Stimulated activated CD8-positive, alpha-beta memory T cell treated with anti-CD3 and anti-CD28 coated beads, Interleukin-15, amount 100 ng/mL, for 4 hours (primary cell): ENCODE measurements around the gene SLC12A7.
"Not testable (repeated sequence)": the region's sequence is repeated elsewhere in the genome, so short reads cannot be mapped to it uniquely, and the experiment has no call there.

Source experiments
- DNase-seq, 2 donors: peaks; one replicate each; pipeline ENCODE4 v3.0.0-alpha.2; 2020; ENCODE audit warnings: low read depth in 2 of 2

The SLC12A7 gene

GRCh38 chr5:1095990-1096363 lies 15.9 kb downstream of the SLC12A7 start:
- no peak for DNase-seq

DNA sequence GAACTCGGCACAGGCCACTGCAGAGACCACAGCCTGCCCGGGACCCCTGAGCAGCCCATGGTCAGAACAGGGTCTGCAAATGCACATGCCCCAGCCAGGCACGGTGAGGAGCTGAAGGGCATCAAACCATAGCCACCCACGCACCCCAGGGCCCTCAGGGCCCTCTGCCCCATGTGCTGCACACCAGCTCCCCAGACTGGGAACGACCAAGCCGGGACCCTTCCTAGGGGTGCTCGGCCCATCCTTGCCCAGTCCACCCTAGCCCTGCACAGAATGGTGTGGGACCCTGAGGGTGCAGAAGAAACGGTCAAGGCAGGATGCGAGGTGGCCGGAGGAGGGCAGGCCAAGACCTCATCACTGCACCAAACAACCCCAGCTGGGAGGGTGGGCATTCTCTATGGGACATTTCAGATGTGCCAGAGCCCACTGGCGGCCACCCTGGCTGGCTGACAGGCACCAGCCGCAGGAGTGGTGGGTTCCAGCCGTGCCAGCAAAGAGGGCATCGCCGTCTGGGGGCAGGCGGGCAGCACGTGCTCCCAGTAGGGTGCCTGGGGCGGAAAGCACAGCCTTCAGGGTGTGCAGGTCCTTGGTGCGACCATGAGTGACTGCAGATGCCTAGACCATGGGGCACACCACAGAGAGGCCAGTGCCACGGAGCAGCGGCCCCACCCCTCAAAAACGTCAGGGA lies 16.4 kb downstream of the SLC12A7 start:
- DNase-seq, result no peak

DNA sequence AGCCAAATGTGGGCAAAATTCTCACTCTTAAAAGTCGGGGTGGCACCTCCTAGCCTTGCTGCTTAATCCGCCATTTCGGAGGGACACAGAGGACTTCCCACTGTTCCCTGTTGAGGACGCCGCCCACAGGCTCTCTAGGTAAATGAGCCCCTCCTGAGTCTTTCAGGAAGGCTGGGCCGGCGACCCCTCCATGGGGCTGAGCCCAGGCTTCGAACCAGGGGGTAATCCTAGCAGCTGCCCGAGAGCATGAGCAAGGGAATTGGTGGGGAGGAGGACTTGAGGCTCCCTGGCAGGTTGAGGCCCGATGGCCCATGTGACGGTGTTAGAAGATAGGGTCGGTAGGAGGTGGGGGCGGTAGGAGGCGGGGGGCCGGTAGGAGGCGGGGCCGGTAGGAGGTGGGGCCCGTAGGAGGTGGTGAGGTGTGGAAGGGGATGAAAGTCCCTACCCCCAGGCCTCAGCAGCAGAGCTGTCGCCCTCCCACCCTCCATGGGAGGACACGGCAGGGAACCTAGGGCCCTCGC lies 17.1 kb downstream of the SLC12A7 start:
- DNase-seq, result no peak

- DNase-seq, result no peak
Observed at GRCh38 chr5:1093361-1093760, 18.5 kb downstream of the SLC12A7 start.

DNA sequence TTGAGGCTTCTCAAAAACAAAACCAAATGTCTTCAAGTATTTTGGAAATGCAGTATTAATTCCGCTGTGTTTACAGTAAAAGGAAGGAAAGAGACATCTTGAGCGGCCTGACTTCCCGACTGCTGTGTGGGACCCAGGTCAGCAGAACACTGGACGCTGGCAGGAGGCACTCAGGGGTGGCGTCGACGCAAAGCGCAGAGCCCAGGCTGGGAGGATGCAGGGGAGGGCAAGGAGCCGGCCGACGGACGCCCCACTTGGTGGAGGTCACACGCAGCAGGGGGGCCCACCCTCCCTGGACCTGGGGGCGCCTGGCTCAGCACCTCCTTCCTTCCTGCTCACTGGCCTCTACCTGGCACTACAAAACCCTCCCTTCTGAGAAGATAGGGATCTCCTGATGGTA lies 19.7 kb downstream of the SLC12A7 start:
- no peak for DNase-seq

GRCh38 chr5:1091632-1092031 lies 20.2 kb downstream of the SLC12A7 start:
- no peak for DNase-seq

GRCh38 chr5:1090538-1090937 lies 21.3 kb downstream of the SLC12A7 start:
- no peak for DNase-seq

DNA sequence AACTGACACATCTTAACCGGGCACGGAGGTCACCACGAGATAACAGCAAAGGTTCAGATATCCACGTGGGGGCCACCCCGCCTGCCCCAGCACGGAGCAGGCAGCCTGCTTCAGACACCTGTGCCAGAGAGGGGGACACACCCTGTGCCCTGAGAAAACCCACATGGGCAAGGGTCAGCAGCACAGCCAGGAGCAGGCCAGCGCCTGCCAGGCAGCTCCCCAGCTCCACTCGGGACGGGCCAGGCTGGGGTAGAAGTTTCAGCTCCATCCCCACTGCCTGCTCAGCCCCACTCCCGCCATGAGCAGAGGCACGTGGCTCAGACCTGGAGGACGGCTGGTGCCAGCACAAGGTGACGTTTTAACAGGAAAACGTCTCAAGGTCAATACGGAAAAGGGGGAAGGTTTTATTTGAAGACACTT lies 22.2 kb downstream of the SLC12A7 start:
- DNase-seq, result no peak

DNA sequence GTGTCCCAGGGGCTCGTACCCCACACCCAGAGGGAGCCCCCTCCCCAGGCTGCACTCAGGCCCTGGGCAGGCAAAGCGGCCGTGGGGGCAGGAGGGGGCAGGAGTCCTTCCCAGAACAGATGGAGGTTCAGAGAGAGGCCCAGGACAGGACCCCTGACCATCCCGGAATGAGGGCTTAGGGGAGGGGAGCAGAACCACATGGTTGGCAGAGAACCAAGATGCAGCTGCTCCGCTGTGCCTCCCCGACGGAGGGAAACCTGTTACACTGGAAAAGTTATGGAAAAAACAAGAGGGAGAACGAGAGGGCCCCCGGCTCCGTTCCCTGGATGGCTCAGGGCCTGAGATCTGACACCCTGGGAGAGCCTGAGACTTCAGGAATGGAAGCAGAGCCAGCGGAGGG lies 22.7 kb downstream of the SLC12A7 start:
- DNase-seq, result no peak

GRCh38 chr5:1088726-1089125 lies 23.1 kb downstream of the SLC12A7 start:
- DNase-seq, result no peak

DNA sequence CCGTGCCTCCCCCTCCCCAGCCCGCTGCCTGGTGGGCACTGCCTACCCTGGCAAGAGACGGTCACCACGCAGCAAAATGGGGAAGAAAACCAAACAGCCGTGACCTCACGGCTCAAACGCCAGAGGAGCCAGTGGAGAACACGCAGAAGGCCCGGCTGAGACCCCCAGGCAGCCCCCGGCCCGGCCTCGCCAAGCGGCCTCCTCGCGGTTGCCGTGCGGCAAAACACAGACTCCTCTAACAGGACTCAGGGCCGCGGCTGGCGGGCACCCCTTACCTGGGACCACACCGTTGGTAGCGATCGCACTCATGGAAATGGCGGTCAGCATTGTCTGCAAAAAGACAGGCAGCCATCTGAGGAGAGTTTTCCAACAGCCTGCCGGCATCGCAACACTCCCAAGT lies 23.8 kb downstream of the SLC12A7 start:
- DNase-seq, result no peak

DNA sequence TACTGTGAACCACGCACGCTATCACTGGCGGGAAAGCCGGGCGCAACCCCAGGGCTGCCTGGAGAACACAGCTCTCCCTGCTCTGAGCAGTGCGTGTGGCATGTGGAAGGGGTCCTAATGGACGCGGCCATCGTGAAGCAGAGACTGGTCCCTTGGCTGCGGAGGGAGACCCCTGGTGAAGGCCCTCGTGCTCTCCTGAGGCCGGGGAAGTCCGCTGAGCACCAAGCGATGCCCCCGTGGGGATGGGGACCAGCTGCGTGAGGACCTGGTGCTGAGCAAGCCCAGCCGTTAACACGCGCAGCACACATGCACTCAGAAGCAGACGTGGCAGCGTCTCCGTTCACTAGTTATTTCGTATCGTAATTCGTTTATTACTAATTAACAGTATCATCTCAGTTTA lies 24.4 kb downstream of the SLC12A7 start:
- no peak for DNase-seq

GRCh38 chr5:1086871-1087270 lies 25.0 kb downstream of the SLC12A7 start:
- DNase-seq, result no peak

DNA sequence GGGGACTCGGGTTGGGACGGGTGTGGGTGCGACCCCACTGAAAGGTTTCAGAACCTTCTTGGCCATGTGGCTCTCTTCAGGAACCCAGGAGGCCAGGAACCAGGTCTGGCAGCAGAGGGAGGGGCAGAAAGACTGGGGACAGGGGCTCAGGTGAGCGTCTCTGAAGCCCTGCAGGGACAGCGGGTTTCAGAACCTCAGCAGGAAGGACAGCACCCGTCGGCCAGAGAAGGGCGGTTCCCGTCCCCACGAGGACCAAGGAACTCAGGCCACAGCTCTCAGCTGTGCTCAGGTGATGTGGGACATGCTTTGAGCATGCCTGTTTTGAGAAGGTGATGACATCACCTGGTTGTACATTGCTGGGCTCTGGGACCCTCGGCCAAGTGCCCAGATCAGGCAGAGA lies 25.7 kb downstream of the SLC12A7 start:
- no peak for DNase-seq

GRCh38 chr5:1085391-1085790 lies 26.5 kb downstream of the SLC12A7 start:
- no peak for DNase-seq

DNA sequence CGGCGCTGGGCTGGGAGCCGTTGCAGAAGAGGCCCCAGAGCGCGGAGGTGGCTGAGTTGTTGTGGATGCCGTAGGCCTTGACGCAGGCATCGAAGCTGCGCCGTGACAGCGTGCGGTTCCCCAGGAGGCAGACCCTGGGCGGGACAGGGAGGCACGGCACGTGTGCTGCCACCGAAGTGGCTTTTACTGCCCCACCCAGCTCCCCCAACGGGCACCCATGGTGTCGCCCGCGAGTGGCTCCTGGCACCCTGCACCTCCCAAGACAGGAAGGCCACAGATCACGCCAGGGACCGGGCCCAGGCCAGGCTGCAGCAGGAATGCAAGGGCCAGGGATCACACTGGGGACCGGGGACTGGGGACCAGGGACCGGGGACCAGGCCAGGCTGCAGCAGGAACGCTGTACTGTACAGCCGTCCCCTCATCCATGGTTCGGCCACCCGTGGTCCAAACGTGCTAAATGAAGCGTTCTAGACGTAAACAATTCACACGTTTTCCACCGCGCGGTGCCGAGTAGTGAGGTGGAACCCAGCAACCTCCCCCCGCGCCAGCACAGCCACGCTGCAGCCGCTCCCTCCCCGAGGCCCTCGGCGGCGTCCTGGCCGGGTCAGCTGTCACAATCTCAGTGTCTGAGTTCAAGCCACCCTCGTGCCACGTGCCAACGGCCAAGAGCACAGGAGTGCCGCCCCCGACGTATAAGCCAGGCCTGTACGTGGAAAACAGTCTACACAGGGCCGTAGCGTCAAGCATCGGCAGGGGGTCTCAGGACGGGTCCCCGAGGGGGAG lies 27.8 kb downstream of the SLC12A7 start:
- DNase-seq, result no peak

GRCh38 chr5:1083026-1083425 lies 28.8 kb downstream of the SLC12A7 start:
- not testable (repeated sequence) for DNase-seq

DNA sequence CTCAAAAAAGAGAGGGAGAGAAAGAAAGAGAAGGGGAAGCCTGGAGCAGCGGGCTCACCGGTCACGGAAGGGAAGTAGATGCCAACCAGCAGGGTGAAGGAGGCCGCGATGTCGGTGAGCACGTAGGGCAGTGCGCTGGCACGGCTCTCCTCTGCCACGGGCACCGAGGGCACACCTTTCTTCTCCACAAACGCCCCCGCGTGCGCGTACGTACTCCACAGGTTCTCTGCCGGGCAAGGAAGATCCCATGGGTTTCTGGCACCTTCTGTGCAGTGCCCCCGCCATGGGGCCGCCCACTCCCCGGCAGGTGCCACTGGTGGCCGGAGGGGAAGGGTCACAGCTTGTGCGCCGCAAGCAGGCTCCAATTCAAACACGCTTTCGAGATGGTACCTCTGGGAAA lies 30.3 kb downstream of the SLC12A7 start:
- no peak for DNase-seq

- DNase-seq, result no peak
Observed at GRCh38 chr5:1080432-1080831, 31.4 kb downstream of the SLC12A7 start.

GRCh38 chr5:1079961-1080360 lies 31.9 kb downstream of the SLC12A7 start:
- no peak for DNase-seq

- no peak for DNase-seq
Observed at GRCh38 chr5:1079486-1079885, 32.4 kb downstream of the SLC12A7 start.

GRCh38 chr5:1078851-1079250 lies 33.0 kb downstream of the SLC12A7 start:
- DNase-seq, result no peak

DNA sequence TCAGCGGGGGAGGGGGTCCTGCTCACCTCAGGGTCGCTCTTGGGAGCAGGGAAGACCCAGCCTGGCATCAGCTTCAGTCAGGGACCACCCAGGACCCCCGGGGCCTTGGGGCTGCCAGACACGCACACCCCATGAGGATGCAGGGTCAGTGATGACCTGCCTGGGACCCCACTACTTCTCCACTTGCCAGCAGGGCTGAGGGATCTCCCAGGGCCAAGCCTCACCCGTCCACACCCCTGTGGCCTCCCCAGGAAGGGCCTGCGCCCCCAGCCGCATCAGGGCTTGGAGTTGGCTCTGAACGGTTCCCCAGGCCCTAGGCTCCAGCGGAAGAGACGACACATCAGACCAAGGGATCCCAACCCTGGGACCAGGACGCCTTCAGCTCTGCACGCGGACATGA lies 33.7 kb downstream of the SLC12A7 start:
- DNase-seq, result no peak
